HG02938 (cell line): ENCODE measurements around the gene DAAM1.

Source experiments
- ATAC-seq: cut with Tn5 transposase; IDR thresholded peaks from one replicate; pipeline ENCODE4 v1.9.1; 2021; ENCODE audit warnings: mild to moderate bottlenecking, moderate library complexity; ENCODE audit not compliant: unreplicated experiment

Gene DAAM1

GRCh38 chr14:59253527-59253926 is 65.1 kb downstream of the DAAM1 start:
- ATAC-seq = no peak

DNA sequence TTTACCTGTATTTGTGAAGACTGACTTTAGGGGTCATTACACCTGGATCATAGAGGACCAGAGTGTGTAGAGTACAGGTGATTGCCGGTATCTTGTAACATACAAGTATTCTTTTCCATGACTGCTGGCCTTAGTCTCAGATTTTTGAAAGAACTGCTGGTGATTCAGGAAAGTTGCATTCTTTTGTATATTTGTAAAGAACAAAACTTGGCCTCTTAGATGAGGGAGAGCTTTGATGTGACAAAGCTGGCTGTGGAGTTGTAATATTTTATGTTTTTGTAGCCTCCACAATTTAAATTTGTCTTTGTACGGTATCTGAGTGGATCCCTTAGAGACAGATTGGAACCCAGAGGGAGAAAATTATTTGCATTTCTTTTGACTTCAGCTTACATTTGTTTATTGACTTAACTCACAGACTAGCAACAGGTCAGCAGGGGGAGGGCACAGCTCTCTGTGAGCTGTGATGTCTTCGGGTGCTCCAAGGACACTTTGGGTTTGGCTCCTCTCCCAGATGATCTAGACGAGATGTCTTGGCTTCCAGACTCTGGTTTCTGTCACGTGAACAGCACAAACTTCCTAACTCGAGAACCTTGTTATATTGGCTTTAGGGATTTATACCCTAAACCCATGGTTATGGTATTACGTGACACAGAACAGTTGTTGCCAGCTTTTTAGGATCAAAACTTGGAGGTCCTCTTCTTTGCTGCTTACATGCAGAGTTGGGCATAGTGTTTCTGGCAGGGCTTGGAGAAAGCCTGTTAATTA is 65.9 kb downstream of the DAAM1 start:
- ATAC-seq = no peak

DNA sequence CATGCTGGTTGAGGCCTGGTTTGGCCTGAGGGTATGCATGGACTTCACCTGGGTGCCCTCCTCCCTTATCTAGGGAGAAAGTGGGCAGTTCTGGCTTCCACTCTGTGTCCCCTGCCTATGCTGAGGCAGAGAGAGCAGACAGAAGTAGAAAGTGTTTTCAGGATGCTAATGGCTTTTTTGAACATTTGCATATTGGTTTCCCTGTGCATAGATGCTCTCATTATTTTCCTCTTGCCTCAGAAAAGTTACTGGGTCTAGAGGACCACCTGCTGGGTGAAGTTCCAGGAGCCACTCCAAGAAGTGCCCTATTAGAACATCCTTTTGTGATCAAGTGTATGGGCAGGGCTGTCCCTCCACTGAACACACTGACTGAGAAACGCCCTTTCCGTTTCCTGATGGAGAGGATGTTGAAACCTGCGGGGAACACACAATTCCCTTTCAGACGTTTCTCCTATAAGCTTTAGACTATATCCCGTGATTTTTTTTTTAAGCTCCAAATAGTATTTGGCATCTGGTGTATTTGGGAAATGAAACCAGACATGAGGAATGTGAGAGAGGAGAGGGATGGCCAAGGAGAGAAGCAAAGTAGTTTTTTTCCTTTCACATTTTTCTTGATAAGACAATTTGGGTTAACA is 66.6 kb downstream of the DAAM1 start:
- ATAC-seq = peak; percentile 76

GRCh38 chr14:59256331-59256730 is 67.9 kb downstream of the DAAM1 start:
- no peak for ATAC-seq

GRCh38 chr14:59261334-59261733 is 72.9 kb downstream of the DAAM1 start:
- no peak for ATAC-seq

GRCh38 chr14:59262717-59263454 is 74.4 kb downstream of the DAAM1 start:
- no peak for ATAC-seq

GRCh38 chr14:59265808-59266207 is 77.3 kb downstream of the DAAM1 start:
- no peak for ATAC-seq

DNA sequence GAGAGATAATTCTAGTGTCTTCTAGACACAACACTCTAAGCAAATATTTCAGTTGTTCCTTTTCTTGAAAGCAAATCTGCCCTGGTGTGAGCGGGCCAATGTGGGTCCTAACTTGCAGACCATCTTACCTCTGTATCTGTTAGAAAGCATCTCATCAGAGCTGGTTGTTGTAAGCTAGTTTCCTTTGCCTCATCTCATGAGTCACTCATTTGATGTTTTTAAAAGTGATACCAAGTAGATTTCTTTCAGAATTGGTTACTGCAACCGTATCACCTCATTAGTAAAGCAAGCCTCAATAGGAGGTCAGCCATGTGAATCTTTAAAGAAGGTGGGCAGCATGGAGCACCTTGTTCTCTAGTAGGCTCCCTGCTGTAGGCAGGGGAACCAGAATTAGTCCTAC is 78.6 kb downstream of the DAAM1 start:
- no peak for ATAC-seq

DNA sequence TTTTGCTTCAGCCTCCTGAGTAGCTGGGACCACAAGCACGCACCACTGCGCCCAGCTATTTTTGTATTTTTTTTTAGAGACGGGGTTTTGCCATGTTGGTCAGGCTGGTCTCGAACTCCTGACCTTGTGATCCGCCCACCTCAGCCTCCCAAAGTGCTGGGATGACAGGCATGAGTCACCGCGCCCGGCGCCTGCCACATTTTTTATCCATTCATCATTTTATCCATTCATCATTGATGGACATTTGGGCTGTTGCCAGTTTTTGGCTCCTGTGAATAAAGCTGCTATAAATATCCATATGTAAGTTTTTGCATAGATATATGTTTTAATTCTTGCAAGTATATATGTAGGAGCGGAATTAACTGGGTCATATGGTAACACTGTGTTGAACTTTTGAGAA is 79.5 kb downstream of the DAAM1 start:
- ATAC-seq = no peak

DNA sequence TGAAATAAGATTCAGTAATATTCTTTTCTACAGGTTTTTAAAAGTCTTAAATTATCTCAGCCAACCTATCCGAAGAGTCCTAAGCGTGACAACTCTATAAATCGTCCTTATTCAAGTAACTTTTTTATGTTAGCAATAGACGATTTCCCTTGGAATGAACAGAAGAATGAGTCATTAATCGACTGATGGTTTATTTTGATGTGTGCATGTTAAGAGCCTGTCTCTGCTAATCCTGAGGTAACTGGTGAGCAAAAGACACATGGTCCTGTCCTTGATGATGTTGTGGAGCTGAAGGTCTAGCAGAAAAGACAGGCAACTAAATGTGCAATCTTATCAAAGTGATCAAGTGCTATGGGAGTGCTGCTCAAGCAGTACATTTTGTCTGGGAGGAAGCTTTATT is 80.4 kb downstream of the DAAM1 start:
- no peak for ATAC-seq

GRCh38 chr14:59269466-59269865 is 81.0 kb downstream of the DAAM1 start:
- ATAC-seq = no peak

- ATAC-seq = no peak
These were observed 82.8 kb downstream of the DAAM1 start for GRCh38 chr14:59271256-59271655.

DNA sequence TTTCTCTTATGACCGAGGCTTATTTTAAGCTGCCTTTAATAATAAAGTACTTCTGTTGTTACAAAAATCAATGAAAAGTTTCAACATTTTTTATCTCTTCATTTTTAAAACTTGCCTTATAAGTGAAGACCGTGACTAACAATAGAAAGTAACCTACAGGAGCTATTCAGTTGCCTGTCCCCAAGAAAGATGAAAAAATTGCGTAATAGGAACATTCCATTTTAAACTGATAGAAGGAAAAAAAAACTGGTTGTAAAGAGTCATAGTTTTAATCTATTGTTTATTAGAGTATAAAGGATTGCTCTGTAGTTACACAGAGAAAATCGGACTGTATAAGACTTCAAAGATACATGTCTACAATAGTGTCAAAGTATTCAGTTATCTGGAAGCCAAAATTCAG is 83.3 kb downstream of the DAAM1 start:
- ATAC-seq = no peak

GRCh38 chr14:59272633-59273032 is 84.2 kb downstream of the DAAM1 start:
- ATAC-seq = no peak

- ATAC-seq = no peak
These were observed 85.3 kb downstream of the DAAM1 start for GRCh38 chr14:59273737-59274136.

GRCh38 chr14:59274991-59275391 is 86.5 kb downstream of the DAAM1 start:
- peak; percentile 32 for ATAC-seq

DNA sequence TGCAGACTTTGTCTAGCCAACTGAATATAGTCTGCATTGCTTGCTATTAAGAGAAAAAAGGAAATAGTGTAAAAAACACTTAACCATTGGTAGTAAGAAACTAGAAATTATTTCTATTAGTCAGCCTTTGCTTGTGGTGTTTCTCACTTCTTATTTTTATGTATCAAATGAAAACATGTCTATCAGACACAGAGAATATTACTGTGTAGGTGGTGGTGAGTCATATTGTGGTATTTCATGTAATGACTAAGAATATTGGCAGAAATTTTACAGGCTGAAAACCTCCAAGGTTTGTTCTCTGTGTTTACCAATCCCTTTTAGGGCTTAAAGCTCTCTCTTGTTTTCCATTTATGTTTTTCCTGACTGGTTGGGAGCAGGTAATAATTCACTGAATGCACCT is 87.2 kb downstream of the DAAM1 start:
- peak; percentile 95 for ATAC-seq

GRCh38 chr14:59276235-59276634 is 87.8 kb downstream of the DAAM1 start:
- no peak for ATAC-seq

- no peak for ATAC-seq
These were observed 89.2 kb downstream of the DAAM1 start for GRCh38 chr14:59277659-59278058.

DNA sequence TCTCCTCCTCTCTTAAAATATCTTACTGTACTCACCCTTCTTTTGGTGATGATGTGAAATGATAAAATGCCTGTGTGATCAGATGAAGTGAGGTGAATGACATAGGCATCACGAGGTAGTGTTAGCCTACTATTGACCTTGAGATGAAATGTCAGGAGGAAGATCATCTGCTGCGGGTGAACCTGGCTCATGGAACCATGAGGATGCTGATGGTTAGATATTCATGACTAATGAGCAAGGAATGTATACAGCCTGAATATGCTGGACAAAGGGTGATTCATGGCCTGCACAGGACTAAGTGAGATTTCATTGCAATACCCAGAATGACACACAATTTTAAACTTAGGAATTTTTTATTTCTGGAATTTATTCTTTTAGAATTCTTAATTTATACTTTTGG is 89.6 kb downstream of the DAAM1 start:
- ATAC-seq = no peak

GRCh38 chr14:59280961-59281360 is 92.5 kb downstream of the DAAM1 start:
- no peak for ATAC-seq
